ENCODE results near the gene NADSYN1. TPM values are rescaled to one million over a fixed set of nuclear protein-coding genes. Genes with fewer than 3 reads are reported as not detected.
"Not testable (repeated sequence)": the region's sequence is repeated elsewhere in the genome, so short reads cannot be mapped to it uniquely, and the experiment has no call there.

Gene NADSYN1
- total RNA-seq, 1 donor from 2014 or later: 87.9 TPM

GRCh38 chr11:71538666-71538990 is 85.6 kb downstream of the NADSYN1 start:
- no peak overlapping the region for H3K4me3 ChIP-seq (ENCODE audit: insufficient read depth, low read depth, low read length)
- Mint-ChIP-seq H3K36me3 (ENCODE audit: low read depth, unreplicated experiment) (peaks cover 2% of the 10 kb centered on the region), H3K27me3 (ENCODE audit: low read depth, unreplicated experiment) (peaks cover 18% of the 10 kb centered on the region), H3K9me3 (ENCODE audit: unreplicated experiment) (no peaks in the 10 kb centered on the region), H3K27ac (ENCODE audit: unreplicated experiment) (peak overlapping the region; percentile 78), H3K4me1 (ENCODE audit: low read depth, unreplicated experiment) (peaks cover 8% of the 10 kb centered on the region), H3K4me3 (ENCODE audit: unreplicated experiment) (no peak overlapping the region)
- no peak for FAIRE-seq
- no peak overlapping the region for H3K4me2 ChIP-seq (ENCODE audit: low read length)
- no peaks in the 10 kb centered on the region for H3K27me3 ChIP-seq (ENCODE audit: insufficient read depth, low read length)
- no peak overlapping the region for H3K9ac ChIP-seq (ENCODE audit: low read length)
- TF ChIP-seq, protein P1, sequence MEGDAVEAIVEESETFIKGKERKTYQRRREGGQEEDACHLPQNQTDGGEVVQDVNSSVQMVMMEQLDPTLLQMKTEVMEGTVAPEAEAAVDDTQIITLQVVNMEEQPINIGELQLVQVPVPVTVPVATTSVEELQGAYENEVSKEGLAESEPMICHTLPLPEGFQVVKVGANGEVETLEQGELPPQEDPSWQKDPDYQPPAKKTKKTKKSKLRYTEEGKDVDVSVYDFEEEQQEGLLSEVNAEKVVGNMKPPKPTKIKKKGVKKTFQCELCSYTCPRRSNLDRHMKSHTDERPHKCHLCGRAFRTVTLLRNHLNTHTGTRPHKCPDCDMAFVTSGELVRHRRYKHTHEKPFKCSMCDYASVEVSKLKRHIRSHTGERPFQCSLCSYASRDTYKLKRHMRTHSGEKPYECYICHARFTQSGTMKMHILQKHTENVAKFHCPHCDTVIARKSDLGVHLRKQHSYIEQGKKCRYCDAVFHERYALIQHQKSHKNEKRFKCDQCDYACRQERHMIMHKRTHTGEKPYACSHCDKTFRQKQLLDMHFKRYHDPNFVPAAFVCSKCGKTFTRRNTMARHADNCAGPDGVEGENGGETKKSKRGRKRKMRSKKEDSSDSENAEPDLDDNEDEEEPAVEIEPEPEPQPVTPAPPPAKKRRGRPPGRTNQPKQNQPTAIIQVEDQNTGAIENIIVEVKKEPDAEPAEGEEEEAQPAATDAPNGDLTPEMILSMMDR (IDR thresholded peaks at IDR 0.05; ENCODE audit: insufficient read depth, low read depth, low read length): no peak
- no peak for TF ChIP-seq EZH2 (IDR thresholded peaks at IDR 0.05; ENCODE audit: insufficient read depth, low read length)
- H3K79me2 ChIP-seq (ENCODE audit: insufficient read depth, low read length): no peaks in the 10 kb centered on the region
- no peaks in the 10 kb centered on the region for H4K20me1 ChIP-seq (ENCODE audit: insufficient read depth, low read length)
- no peaks in the 10 kb centered on the region for H3K9me3 ChIP-seq (ENCODE audit: insufficient read depth, low read depth, low read length)
- no peak for DNase-seq (ENCODE audit: low read depth)
- H2AFZ ChIP-seq (ENCODE audit: low read depth, low read length): no peak overlapping the region
- no peak overlapping the region for H3K27ac ChIP-seq (ENCODE audit: low read depth, low read length)
- H3K4me1 ChIP-seq (ENCODE audit: insufficient read depth, low read length): no peaks in the 10 kb centered on the region
- H3K36me3 ChIP-seq (ENCODE audit: insufficient read depth, low read length): no peaks in the 10 kb centered on the region

- Mint-ChIP-seq H3K9me3 (ENCODE audit: unreplicated experiment) (no peaks in the 10 kb centered on the region), H3K36me3 (ENCODE audit: low read depth, unreplicated experiment) (peaks cover 2% of the 10 kb centered on the region), H3K4me1 (ENCODE audit: low read depth, unreplicated experiment) (peaks cover 8% of the 10 kb centered on the region), H3K27ac (ENCODE audit: unreplicated experiment) (peak overlapping the region; percentile 78), H3K27me3 (ENCODE audit: low read depth, unreplicated experiment) (peaks cover 21% of the 10 kb centered on the region), H3K4me3 (ENCODE audit: unreplicated experiment) (no peak overlapping the region)
- H3K9me3 ChIP-seq (ENCODE audit: insufficient read depth, low read depth, low read length): no peaks in the 10 kb centered on the region
- H3K79me2 ChIP-seq (ENCODE audit: insufficient read depth, low read length): no peaks in the 10 kb centered on the region
- H3K4me3 ChIP-seq (ENCODE audit: insufficient read depth, low read depth, low read length): no peak overlapping the region
- no peaks in the 10 kb centered on the region for H3K4me1 ChIP-seq (ENCODE audit: insufficient read depth, low read length)
- no peak for DNase-seq (ENCODE audit: low read depth)
- FAIRE-seq: no peak
- H3K9ac ChIP-seq (ENCODE audit: low read length): no peak overlapping the region
- no peak overlapping the region for H3K27ac ChIP-seq (ENCODE audit: low read depth, low read length)
- TF ChIP-seq, protein P1 (IDR thresholded peaks at IDR 0.05; ENCODE audit: insufficient read depth, low read depth, low read length): no peak
- TF ChIP-seq EZH2 (IDR thresholded peaks at IDR 0.05; ENCODE audit: insufficient read depth, low read length): no peak
- no peaks in the 10 kb centered on the region for H3K27me3 ChIP-seq (ENCODE audit: insufficient read depth, low read length)
- no peaks in the 10 kb centered on the region for H4K20me1 ChIP-seq (ENCODE audit: insufficient read depth, low read length)
- no peak overlapping the region for H3K4me2 ChIP-seq (ENCODE audit: low read length)
- no peaks in the 10 kb centered on the region for H3K36me3 ChIP-seq (ENCODE audit: insufficient read depth, low read length)
- H2AFZ ChIP-seq (ENCODE audit: low read depth, low read length): no peak overlapping the region
Observed at GRCh38 chr11:71539017-71539416, 86.0 kb downstream of the NADSYN1 start.

DNA sequence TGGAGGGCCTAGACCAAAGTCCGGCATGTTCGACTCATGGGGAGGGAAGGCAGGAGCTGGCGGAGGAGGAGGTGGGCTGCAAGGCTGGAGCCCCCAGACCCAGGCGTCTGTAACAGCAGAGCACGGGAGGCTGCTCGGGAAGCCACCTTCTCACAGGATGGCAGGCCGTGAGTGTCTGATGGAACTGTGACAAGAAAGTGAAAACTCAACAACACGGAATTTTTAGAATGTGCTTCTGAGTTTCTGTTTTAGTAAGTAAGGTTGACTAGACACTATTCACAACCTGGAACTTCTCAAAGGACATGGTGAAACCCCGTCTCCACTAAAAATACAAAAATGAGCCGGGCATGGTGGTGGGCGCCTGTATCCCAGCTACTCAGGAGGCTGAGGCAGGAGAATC is 87.0 kb downstream of the NADSYN1 start:
- H3K79me2 ChIP-seq (ENCODE audit: insufficient read depth, low read length); H3K27ac Mint-ChIP-seq (ENCODE audit: unreplicated experiment); H3K36me3 Mint-ChIP-seq (ENCODE audit: low read depth, unreplicated experiment); H3K9me3 ChIP-seq (ENCODE audit: insufficient read depth, low read depth, low read length); H2AFZ ChIP-seq (ENCODE audit: low read depth, low read length); H3K9ac ChIP-seq (ENCODE audit: low read length); H3K9me3 Mint-ChIP-seq (ENCODE audit: unreplicated experiment); H3K27me3 ChIP-seq (ENCODE audit: insufficient read depth, low read length); H3K4me1 ChIP-seq (ENCODE audit: insufficient read depth, low read length); H3K36me3 ChIP-seq (ENCODE audit: insufficient read depth, low read length); H3K27ac ChIP-seq (ENCODE audit: low read depth, low read length); FAIRE-seq; H4K20me1 ChIP-seq (ENCODE audit: insufficient read depth, low read length); H3K4me3 ChIP-seq (ENCODE audit: insufficient read depth, low read depth, low read length); H3K4me1 Mint-ChIP-seq (ENCODE audit: low read depth, unreplicated experiment); DNase-seq (ENCODE audit: low read depth); H3K4me3 Mint-ChIP-seq (ENCODE audit: unreplicated experiment); H3K4me2 ChIP-seq (ENCODE audit: low read length): not testable (repeated sequence)
- peaks cover 24% of the 10 kb centered on the region for H3K27me3 Mint-ChIP-seq (ENCODE audit: low read depth, unreplicated experiment)

DNA sequence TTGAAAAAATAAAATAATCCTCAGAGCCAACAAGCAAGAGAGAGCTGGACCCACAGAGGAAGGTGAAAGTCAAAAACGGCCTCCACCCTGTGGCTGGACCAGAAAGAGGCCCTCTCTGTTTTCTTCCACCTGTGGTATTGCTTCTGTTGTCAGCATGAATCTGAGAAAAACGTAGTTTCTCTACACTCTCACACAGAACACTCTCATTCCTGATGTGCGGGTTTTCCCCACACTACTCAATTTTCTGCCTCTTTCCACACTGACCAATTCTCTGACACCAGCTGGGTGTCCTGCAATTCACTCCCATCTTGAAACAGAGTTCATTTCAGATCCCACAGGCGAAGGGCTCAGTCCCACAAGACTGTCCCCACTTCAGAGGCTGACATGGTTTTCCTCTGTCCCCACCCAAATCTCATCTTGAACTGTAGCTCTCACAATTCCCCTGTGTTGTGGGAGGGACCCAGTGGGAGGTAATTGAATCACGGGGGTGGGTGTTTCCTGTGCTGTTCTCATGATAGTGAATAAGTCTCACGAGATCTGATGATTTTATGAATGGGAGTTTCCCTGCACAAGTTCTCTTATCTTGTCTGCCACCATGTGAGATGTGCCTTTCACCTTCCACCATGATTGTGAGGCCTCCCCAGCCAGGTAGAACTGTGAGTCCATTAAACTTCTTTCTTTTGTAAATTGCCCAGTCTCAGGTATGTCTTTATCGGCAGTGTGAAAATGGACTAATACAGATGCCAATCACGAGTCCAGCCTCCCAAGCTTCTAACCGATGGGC is 87.7 kb downstream of the NADSYN1 start:
- H2AFZ ChIP-seq (ENCODE audit: low read depth, low read length); FAIRE-seq; H3K9ac ChIP-seq (ENCODE audit: low read length); H3K36me3 ChIP-seq (ENCODE audit: insufficient read depth, low read length); H3K9me3 ChIP-seq (ENCODE audit: insufficient read depth, low read depth, low read length); H4K20me1 ChIP-seq (ENCODE audit: insufficient read depth, low read length); H3K36me3 Mint-ChIP-seq (ENCODE audit: low read depth, unreplicated experiment); H3K27ac ChIP-seq (ENCODE audit: low read depth, low read length); H3K9me3 Mint-ChIP-seq (ENCODE audit: unreplicated experiment); H3K27ac Mint-ChIP-seq (ENCODE audit: unreplicated experiment); H3K4me3 Mint-ChIP-seq (ENCODE audit: unreplicated experiment); H3K27me3 ChIP-seq (ENCODE audit: insufficient read depth, low read length); DNase-seq (ENCODE audit: low read depth); H3K4me1 ChIP-seq (ENCODE audit: insufficient read depth, low read length); H3K4me2 ChIP-seq (ENCODE audit: low read length); H3K79me2 ChIP-seq (ENCODE audit: insufficient read depth, low read length); H3K4me1 Mint-ChIP-seq (ENCODE audit: low read depth, unreplicated experiment); H3K4me3 ChIP-seq (ENCODE audit: insufficient read depth, low read depth, low read length): not testable (repeated sequence)
- H3K27me3 Mint-ChIP-seq (ENCODE audit: low read depth, unreplicated experiment): peaks cover 25% of the 10 kb centered on the region

Data from astrocyte (in vitro differentiated cells and primary cell).